ENCODE results near the gene TBC1D17. TPM values are rescaled to one million over a fixed set of nuclear protein-coding genes. Genes with fewer than 3 reads are reported as not detected.

The TBC1D17 gene
- total and polyA plus RNA-seq, 2 of the 13 experiments (the other 11 are each of a cell fraction or from before 2014, with no cell fraction given), result 9.7 to 16.9 TPM

GRCh38 chr19:49861541-49862378 lies 15.7 kb upstream of the TBC1D17 start:
- Histone ChIP-seq H3K9ac (ENCODE audit: insufficient read depth, low read depth, low read length) (no peak overlapping the region), H3K4me1 (ENCODE audit: insufficient read depth, low read length) (peaks cover 27% of the 10 kb centered on the region), H3K79me2 (ENCODE audit: insufficient read depth, low read length) (peaks cover 16% of the 10 kb centered on the region), H3K27ac (ENCODE audit: extremely low read length, insufficient read depth, low read length) (no peak overlapping the region), H3K36me3 (replicated peaks in 1 of 2; ENCODE audit: control insufficient read depth in 1 of 2, insufficient read depth in 2 of 2, low read length in 2 of 2) (peaks cover 26 to 60% of the 10 kb centered on the region in 2 experiments), H2AFZ (ENCODE audit: low read length) (no peak overlapping the region), H3K9me3 (ENCODE audit: low read length) (no peaks in the 10 kb centered on the region), H3K4me2 (ENCODE audit: low read depth, low read length) (no peak overlapping the region), H4K20me1 (ENCODE audit: insufficient read depth, low read length) (peaks cover 6% of the 10 kb centered on the region), H3K27me3 (ENCODE audit: control insufficient read depth in 1 of 2, insufficient read depth in 2 of 2, low read length in 2 of 2) (no peaks in the 10 kb centered on the region; a peak in 1 of 5 replicates), H3K4me3 (replicated peaks in 1 of 3; ENCODE audit: insufficient read depth in 1 of 3, low read depth in 2 of 3, low read length in 3 of 3) (no peak overlapping the region)
- TF ChIP-seq ZIK1 (CRISPR knock-in tag; IDR thresholded peaks at IDR 0.05; ENCODE audit: borderline replicate concordance, low read depth) (no peak), ZNF687 (CRISPR knock-in tag; IDR thresholded peaks at IDR 0.05) (0 out of 2 replicates have a peak, but pooled peaks have one; percentile 9), AGO1 (IDR thresholded peaks at IDR 0.05; ENCODE audit: low read depth, low read length, poor library complexity, severe bottlenecking) (peak; percentile 36), AKAP8 (CRISPR knock-in tag; IDR thresholded peaks at IDR 0.05) (peak; percentile 70; the same call in 1 of the 2 replicates), DPF2 (CRISPR knock-in tag; IDR thresholded peaks at IDR 0.05; ENCODE audit: borderline replicate concordance, low read depth) (no peak), ZBTB38 (CRISPR knock-in tag; IDR thresholded peaks at IDR 0.05) (peak; percentile 61; the same call in 1 of the 2 replicates), RBFOX2 (IDR thresholded peaks at IDR 0.05; ENCODE audit: low read depth, low read length) (peak; percentile 62; the same call in 1 of the 2 replicates), AGO2 (optimal IDR thresholded peaks at IDR 0.05; ENCODE audit: low read depth, low read length) (peak; percentile 54)
- TF ChIP-seq, protein P1, sequence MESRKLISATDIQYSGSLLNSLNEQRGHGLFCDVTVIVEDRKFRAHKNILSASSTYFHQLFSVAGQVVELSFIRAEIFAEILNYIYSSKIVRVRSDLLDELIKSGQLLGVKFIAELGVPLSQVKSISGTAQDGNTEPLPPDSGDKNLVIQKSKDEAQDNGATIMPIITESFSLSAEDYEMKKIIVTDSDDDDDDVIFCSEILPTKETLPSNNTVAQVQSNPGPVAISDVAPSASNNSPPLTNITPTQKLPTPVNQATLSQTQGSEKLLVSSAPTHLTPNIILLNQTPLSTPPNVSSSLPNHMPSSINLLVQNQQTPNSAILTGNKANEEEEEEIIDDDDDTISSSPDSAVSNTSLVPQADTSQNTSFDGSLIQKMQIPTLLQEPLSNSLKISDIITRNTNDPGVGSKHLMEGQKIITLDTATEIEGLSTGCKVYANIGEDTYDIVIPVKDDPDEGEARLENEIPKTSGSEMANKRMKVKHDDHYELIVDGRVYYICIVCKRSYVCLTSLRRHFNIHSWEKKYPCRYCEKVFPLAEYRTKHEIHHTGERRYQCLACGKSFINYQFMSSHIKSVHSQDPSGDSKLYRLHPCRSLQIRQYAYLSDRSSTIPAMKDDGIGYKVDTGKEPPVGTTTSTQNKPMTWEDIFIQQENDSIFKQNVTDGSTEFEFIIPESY (CRISPR knock-in tag; IDR thresholded peaks at IDR 0.05), result peak; percentile 54; the same call in 1 of the 2 replicates
- 97% methylated on average over 40 of the region's 60 CpGs for WGBS (ENCODE audit: low lambda C conversion rate)
- ChIA-PET CTCF (ENCODE audit: low intra/inter-chr PET ratio, low total read pairs) (no interaction called here), POLR2A (interaction anchor here (1.1 to 1.3 kb wide), 2 partner anchors 8 to 11 kb away, joined by 3 to 4 read pairs; no protein-coding TSS in a partner anchor)
- ATAC-seq, result no peak
- no peak for DNase-seq (ENCODE audit: low spot score)
- no peak for FAIRE-seq
- intact Hi-C loops (cut with micrococcal nuclease; ENCODE audit: unreplicated experiment), result no loop called here
- in situ Hi-C loops (cut with HindIII; ENCODE audit: extremely low pct_ligation_motif_present, low pct_unique_long_range_greater_than_20kb), result no loop called here
- no TSS peak for BruUV-seq (replicated peaks)
